Right hindlimb (tissue), 1 donor: ENCODE measurements around the gene IQSEC1.
A peak's percentile ranks its signal among the peaks of the same experiment; 100 is the strongest.

ENCODE experiments used
- DNase-seq: peaks from one replicate; pipeline ENCODE4 v3.0.0-alpha.2; 2018

IQSEC1 gene

GRCh38 chr3:12995389-12996180, 77.6 kb downstream of the IQSEC1 start:
- DNase-seq: no peak

- peak; percentile 89 for DNase-seq
Observed at GRCh38 chr3:12994607-12995388, 78.4 kb downstream of the IQSEC1 start.

GRCh38 chr3:12994357-12994606, 78.9 kb downstream of the IQSEC1 start:
- no peak for DNase-seq

GRCh38 chr3:12993517-12994356, 79.5 kb downstream of the IQSEC1 start:
- DNase-seq: peak; percentile 38

GRCh38 chr3:12992629-12993516, 80.4 kb downstream of the IQSEC1 start:
- DNase-seq: no peak

GRCh38 chr3:12991861-12992281, 81.4 kb downstream of the IQSEC1 start:
- no peak for DNase-seq

- peak; percentile 17 for DNase-seq
Observed at GRCh38 chr3:12991481-12991837, 81.8 kb downstream of the IQSEC1 start.

- peak; percentile 17 for DNase-seq
Observed at GRCh38 chr3:12990781-12991480, 82.3 kb downstream of the IQSEC1 start.

- DNase-seq: peak; percentile 16
Observed at GRCh38 chr3:12990306-12990705, 82.9 kb downstream of the IQSEC1 start.

GRCh38 chr3:12988728-12989454, 84.3 kb downstream of the IQSEC1 start:
- no peak for DNase-seq

GRCh38 chr3:12987602-12988001, 85.6 kb downstream of the IQSEC1 start:
- no peak for DNase-seq

- peak; percentile 20 for DNase-seq
Observed at GRCh38 chr3:12986986-12987385, 86.2 kb downstream of the IQSEC1 start.

GRCh38 chr3:12986521-12986920, 86.7 kb downstream of the IQSEC1 start:
- DNase-seq: no peak

- DNase-seq: no peak
Observed at GRCh38 chr3:12986031-12986430, 87.2 kb downstream of the IQSEC1 start.

GRCh38 chr3:12985148-12985547, 88.1 kb downstream of the IQSEC1 start:
- DNase-seq: no peak

GRCh38 chr3:12984023-12984823, 89.0 kb downstream of the IQSEC1 start:
- peak; percentile 77 for DNase-seq

- peak; percentile 30 for DNase-seq
Observed at GRCh38 chr3:12983319-12983718, 89.9 kb downstream of the IQSEC1 start.

GRCh38 chr3:12982619-12983101, 90.6 kb downstream of the IQSEC1 start:
- DNase-seq: no peak

GRCh38 chr3:12981306-12982275, 91.6 kb downstream of the IQSEC1 start:
- no peak for DNase-seq
